Measurements from ENCODE around the gene TCEANC2.

GRCh38 chr1:54007613-54008012 lies 45.8 kb upstream of the TCEANC2 start:
- no peak for TF ChIP-seq SNAI2 (CRISPR knock-in tag; IDR thresholded peaks at IDR 0.05)
- no peak for TF ChIP-seq TSHZ2 (CRISPR knock-in tag; IDR thresholded peaks at IDR 0.05)
- TF ChIP-seq ZNF8 (CRISPR knock-in tag; IDR thresholded peaks at IDR 0.05): no peak
- TF ChIP-seq ZNF565 (CRISPR knock-in tag; conservative IDR thresholded peaks at IDR 0.05; ENCODE audit: low read depth): no peak
- no peak for TF ChIP-seq ZC3H10 (CRISPR knock-in tag; IDR thresholded peaks at IDR 0.05)
- no peak for TF ChIP-seq GLIS3 (CRISPR knock-in tag; IDR thresholded peaks at IDR 0.05)
- TF ChIP-seq CREB5 (CRISPR knock-in tag; IDR thresholded peaks at IDR 0.05; ENCODE audit: low read depth): no peak
- TF ChIP-seq POU6F1 (CRISPR knock-in tag; IDR thresholded peaks at IDR 0.05; ENCODE audit: borderline replicate concordance, low read depth): no peak
- no peak for TF ChIP-seq ZFP3 (CRISPR knock-in tag; IDR thresholded peaks at IDR 0.05)
- TF ChIP-seq PATZ1 (CRISPR knock-in tag; IDR thresholded peaks at IDR 0.05; ENCODE audit: borderline replicate concordance): no peak
- no peak for TF ChIP-seq ZNF70 (CRISPR knock-in tag; IDR thresholded peaks at IDR 0.05)
- no peak for TF ChIP-seq RARB (CRISPR knock-in tag; IDR thresholded peaks at IDR 0.05)

Data from SK-N-SH treated with all-trans-retinoic acid at 6 μM for 48 hours (cell line).